SK-N-SH (cell line): ENCODE measurements around the gene CNTNAP2.

Experiments used
- EZH2phosphoT487 ChIP-seq: fragments of 200-600 bp; sonication (generic); IDR thresholded peaks from 2 replicates; pipeline ENCODE4 v1.6.1; 2017; ENCODE audit warnings: low read depth, mixed run types, mild to moderate bottlenecking, antibody characterized with exemption, moderate library complexity, borderline replicate concordance
- FOXJ3 ChIP-seq: sonication (generic); formaldehyde crosslinking; IDR thresholded peaks from 2 replicates; pipeline ENCODE4 v1.5.1; 2020; ENCODE audit warnings: mild to moderate bottlenecking, missing genetic modification reagents
- RFX5 ChIP-seq: IDR thresholded peaks from 2 replicates; pipeline ENCODE4 v1.6.1; 2012; ENCODE audit warnings: mild to moderate bottlenecking, improper control_type of control experiment, low read length
- TF ChIP-seq, protein P1 (sequence below): fragments of 200-600 bp; sonication (generic); IDR thresholded peaks from 2 replicates; pipeline ENCODE4 v1.6.1; 2017; ENCODE audit warnings: antibody characterized with exemption, mild to moderate bottlenecking, moderate library complexity
- TF ChIP-seq, protein P2 (sequence below): IDR thresholded peaks from 2 replicates; pipeline ENCODE4 v1.6.1; 2012; ENCODE audit warnings: mild to moderate bottlenecking, low read depth, low read length, moderate library complexity

DNA sequence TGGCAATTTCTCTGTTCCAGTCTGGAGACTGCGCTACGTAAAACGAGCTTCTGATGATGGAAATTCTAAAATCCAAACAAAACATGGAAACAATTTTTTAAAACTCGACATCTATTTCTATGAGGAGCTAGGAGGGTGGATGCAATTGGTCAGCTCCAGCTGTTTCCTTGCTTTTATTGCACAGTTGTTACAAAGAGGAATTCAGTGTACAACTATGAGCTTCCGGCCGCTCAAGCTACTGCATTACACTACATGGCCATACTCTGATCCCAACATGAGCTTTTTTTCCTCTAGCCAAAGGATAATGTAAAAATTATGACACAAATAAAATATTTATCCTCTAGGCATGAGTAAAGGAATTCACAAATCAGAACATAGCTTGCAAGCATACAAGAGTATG lies 2070.9 kb downstream of the CNTNAP2 start:
- TF ChIP-seq RFX5 = no peak
- TF ChIP-seq, protein P1, sequence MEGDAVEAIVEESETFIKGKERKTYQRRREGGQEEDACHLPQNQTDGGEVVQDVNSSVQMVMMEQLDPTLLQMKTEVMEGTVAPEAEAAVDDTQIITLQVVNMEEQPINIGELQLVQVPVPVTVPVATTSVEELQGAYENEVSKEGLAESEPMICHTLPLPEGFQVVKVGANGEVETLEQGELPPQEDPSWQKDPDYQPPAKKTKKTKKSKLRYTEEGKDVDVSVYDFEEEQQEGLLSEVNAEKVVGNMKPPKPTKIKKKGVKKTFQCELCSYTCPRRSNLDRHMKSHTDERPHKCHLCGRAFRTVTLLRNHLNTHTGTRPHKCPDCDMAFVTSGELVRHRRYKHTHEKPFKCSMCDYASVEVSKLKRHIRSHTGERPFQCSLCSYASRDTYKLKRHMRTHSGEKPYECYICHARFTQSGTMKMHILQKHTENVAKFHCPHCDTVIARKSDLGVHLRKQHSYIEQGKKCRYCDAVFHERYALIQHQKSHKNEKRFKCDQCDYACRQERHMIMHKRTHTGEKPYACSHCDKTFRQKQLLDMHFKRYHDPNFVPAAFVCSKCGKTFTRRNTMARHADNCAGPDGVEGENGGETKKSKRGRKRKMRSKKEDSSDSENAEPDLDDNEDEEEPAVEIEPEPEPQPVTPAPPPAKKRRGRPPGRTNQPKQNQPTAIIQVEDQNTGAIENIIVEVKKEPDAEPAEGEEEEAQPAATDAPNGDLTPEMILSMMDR = no peak
- TF ChIP-seq, protein P2, sequence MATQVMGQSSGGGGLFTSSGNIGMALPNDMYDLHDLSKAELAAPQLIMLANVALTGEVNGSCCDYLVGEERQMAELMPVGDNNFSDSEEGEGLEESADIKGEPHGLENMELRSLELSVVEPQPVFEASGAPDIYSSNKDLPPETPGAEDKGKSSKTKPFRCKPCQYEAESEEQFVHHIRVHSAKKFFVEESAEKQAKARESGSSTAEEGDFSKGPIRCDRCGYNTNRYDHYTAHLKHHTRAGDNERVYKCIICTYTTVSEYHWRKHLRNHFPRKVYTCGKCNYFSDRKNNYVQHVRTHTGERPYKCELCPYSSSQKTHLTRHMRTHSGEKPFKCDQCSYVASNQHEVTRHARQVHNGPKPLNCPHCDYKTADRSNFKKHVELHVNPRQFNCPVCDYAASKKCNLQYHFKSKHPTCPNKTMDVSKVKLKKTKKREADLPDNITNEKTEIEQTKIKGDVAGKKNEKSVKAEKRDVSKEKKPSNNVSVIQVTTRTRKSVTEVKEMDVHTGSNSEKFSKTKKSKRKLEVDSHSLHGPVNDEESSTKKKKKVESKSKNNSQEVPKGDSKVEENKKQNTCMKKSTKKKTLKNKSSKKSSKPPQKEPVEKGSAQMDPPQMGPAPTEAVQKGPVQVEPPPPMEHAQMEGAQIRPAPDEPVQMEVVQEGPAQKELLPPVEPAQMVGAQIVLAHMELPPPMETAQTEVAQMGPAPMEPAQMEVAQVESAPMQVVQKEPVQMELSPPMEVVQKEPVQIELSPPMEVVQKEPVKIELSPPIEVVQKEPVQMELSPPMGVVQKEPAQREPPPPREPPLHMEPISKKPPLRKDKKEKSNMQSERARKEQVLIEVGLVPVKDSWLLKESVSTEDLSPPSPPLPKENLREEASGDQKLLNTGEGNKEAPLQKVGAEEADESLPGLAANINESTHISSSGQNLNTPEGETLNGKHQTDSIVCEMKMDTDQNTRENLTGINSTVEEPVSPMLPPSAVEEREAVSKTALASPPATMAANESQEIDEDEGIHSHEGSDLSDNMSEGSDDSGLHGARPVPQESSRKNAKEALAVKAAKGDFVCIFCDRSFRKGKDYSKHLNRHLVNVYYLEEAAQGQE = no peak
- TF ChIP-seq FOXJ3 (CRISPR knock-in tag) = no peak
- no peak for TF ChIP-seq EZH2phosphoT487
